Psoas muscle (tissue), 8 donors: Measurements from ENCODE around the gene FAM200B. TPM values are rescaled to one million over a fixed set of nuclear protein-coding genes. Genes with fewer than 3 reads are reported as not detected.
A peak's percentile ranks its signal among the peaks of the same experiment; 100 is the strongest.

Source experiments
- ATAC-seq, 4 donors: fragments of 200-7000 bp; cut with Tn5 transposase; one replicate each; pipeline ENCODE4 v1.9.1; 2020; ENCODE audit warnings: moderate library complexity in 3 of 4, mild to moderate bottlenecking in 2 of 4
- DNase-seq, 2 donors: peaks; one replicate each; pipeline ENCODE4 v3.0.0-alpha.2; 2020
- H3K27ac ChIP-seq: fragments of 200-600 bp; one replicate; pipeline ENCODE4 v1.8.0; 2022
- H3K27me3 ChIP-seq, 3 donors: fragments of 200-600 bp in 1 of 3; one replicate each; pipeline versions ENCODE4 v1.6.1 to v1.8.0; 2013 to 2022; ENCODE audit warnings: low read length in 2 of 3, mild to moderate bottlenecking in 2 of 3, moderate library complexity in 1 of 3; ENCODE audit not compliant: insufficient read depth in 3 of 3
- H3K36me3 ChIP-seq, 2 donors: fragments of 200-600 bp in 1 of 2; one replicate each; pipeline versions ENCODE4 v1.6.1 to v1.8.0; 2013 to 2022; ENCODE audit warnings: low read depth in 1 of 2, mild to moderate bottlenecking in 1 of 2, moderate library complexity in 1 of 2; ENCODE audit not compliant: insufficient read depth in 1 of 2
- H3K4me1 ChIP-seq: fragments of 200-600 bp; one replicate; pipeline ENCODE4 v1.8.0; 2022
- H3K4me3 ChIP-seq: fragments of 200-600 bp; one replicate; pipeline ENCODE4 v1.8.0; 2022; ENCODE audit warnings: mild to moderate bottlenecking
- H3K9me3 ChIP-seq: fragments of 200-600 bp; one replicate; pipeline ENCODE4 v1.8.0; 2022
- WGBS, 3 donors: extraction: QIAGEN DNeasy Blood & Tissue Kit; methylation state at CpG; one replicate each; pipeline versions ENCODE4 v1.1.6 to v1.1.7; 2013; 5-methylcytosine and 5-hydroxymethylcytosine counted together
- intact Hi-C, 2 donors: fragments of 100-400 bp; cut with DNase I; formaldehyde crosslinking; loops; one replicate each; pipeline versions ENCODE4 v1.11.0 to v1.14.2; 2022
- polyA plus RNA-seq, 3 donors: library from polyadenylated mRNA; stranded (reverse); fragments of 200-250 nt; gene quantifications; one replicate each; pipeline ENCODE4 v1.2.3, GENCODE V29; 2013
- total RNA-seq, 4 donors: library from RNA; stranded (reverse); fragmentation: NEBNext Ultra II Directional in 2 of 4; extraction: Animal tissue kit (Norgen Biotek cat#: 25700) in 2 of 4; gene quantifications; one replicate each; pipeline versions ENCODE4 v1.2.1 to v1.2.4, GENCODE V29; 2021 to 2023
- TF ChIP-seq, protein P1 (sequence below): fragments of 200-600 bp; IDR thresholded peaks from one replicate; pipeline ENCODE4 v1.8.0; 2022; ENCODE audit warnings: antibody characterized with exemption
- donor health status: healthy with polysubstance abuse.
- donor health status: DM: no; HTN: no; CAD: no; lungs with moderate emphysema.
- donor health status: Bipolar disorder and iron deficiency.
- donor health status: healthy.
- donor health status: DM: yes; HTN: yes; CAD: no.
- donor health status: DM: no; HTN: no; CAD: no.
- donor health status: DM: no; HTN: no; CAD: no.
- donor health status: DM: yes; HTN: yes; CAD: no.

FAM200B gene
- total and polyA plus RNA-seq, 7 donors = 16.3 to 44.2 (median 21.3) TPM

DNA sequence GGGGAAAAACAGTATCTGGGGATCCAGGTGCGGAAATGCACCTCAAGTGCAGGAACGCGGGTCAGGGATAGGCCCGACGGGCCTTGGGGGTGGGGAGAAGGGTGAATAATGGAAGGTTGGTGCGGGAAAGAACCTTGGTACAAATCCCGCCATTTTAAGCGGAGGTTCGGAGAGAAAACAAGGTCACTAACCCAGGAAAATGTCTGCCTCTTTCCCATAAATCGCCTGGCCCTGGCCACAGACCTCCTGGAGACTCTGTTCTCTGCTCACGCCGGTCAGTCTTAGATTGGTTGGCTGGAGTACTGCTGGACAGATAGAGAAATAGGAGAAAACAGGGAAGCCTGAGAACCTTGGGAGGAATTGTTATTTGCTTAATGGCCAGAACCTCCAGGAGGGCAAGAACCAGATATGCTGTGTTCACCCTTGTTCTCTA lies 25.6 kb upstream of the FAM200B start:
- peak; percentile 20 to 51 (median 37) for ATAC-seq
- no peak for DNase-seq
- 39 to 53% (median 49%) methylated on average over 12 of the region's 12 CpGs for WGBS, 3 donors
- TF ChIP-seq, protein P1, sequence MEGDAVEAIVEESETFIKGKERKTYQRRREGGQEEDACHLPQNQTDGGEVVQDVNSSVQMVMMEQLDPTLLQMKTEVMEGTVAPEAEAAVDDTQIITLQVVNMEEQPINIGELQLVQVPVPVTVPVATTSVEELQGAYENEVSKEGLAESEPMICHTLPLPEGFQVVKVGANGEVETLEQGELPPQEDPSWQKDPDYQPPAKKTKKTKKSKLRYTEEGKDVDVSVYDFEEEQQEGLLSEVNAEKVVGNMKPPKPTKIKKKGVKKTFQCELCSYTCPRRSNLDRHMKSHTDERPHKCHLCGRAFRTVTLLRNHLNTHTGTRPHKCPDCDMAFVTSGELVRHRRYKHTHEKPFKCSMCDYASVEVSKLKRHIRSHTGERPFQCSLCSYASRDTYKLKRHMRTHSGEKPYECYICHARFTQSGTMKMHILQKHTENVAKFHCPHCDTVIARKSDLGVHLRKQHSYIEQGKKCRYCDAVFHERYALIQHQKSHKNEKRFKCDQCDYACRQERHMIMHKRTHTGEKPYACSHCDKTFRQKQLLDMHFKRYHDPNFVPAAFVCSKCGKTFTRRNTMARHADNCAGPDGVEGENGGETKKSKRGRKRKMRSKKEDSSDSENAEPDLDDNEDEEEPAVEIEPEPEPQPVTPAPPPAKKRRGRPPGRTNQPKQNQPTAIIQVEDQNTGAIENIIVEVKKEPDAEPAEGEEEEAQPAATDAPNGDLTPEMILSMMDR = no peak
- intact Hi-C loops = loop anchor here (5.0 to 10.0 kb wide), 4 partner anchors 421 to 821 kb away; partner anchors contain the start of gene CPEB2 (in 2 of the 2)
- Histone ChIP-seq H3K27me3 (no peaks in the 10 kb centered on the region), H3K4me3 (peak overlapping the region; percentile 83), H3K36me3 (no peaks in the 10 kb centered on the region), H3K27ac (peak overlapping the region; percentile 100), H3K9me3 (no peaks in the 10 kb centered on the region), H3K4me1 (peaks cover 29% of the 10 kb centered on the region)

DNA sequence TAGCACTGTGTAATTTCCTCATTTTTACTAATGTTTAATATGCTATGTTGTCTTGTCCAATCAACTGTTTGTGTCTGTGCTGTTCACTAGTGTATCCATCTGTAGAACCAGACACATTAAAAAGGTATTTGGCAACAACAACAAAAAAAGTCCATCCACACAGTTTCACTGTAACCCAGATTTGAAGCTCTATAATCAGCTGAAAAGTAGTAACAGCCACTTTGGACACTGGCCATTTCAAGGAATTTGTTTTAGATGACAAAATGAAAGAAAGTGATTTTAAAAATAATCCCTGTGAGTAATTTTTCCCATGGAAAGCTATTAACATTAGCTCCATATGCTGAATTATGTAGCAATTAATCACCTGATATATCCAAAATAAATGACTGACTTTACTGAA lies 24.3 kb upstream of the FAM200B start:
- peaks cover 17% of the 10 kb centered on the region for H3K4me1 ChIP-seq
- intact Hi-C loops = loop anchor here (5.0 to 10.0 kb wide), 4 partner anchors 423 to 823 kb away; partner anchors contain the start of gene CPEB2 (in 2 of the 2)
- DNase-seq = no peak
- H3K9me3 ChIP-seq = no peaks in the 10 kb centered on the region
- TF ChIP-seq, protein P1 = no peak
- no peak overlapping the region for H3K4me3 ChIP-seq
- no peaks in the 10 kb centered on the region for H3K27me3 ChIP-seq
- no peak for ATAC-seq
- H3K27ac ChIP-seq = no peak overlapping the region
- H3K36me3 ChIP-seq = no peaks in the 10 kb centered on the region

DNA sequence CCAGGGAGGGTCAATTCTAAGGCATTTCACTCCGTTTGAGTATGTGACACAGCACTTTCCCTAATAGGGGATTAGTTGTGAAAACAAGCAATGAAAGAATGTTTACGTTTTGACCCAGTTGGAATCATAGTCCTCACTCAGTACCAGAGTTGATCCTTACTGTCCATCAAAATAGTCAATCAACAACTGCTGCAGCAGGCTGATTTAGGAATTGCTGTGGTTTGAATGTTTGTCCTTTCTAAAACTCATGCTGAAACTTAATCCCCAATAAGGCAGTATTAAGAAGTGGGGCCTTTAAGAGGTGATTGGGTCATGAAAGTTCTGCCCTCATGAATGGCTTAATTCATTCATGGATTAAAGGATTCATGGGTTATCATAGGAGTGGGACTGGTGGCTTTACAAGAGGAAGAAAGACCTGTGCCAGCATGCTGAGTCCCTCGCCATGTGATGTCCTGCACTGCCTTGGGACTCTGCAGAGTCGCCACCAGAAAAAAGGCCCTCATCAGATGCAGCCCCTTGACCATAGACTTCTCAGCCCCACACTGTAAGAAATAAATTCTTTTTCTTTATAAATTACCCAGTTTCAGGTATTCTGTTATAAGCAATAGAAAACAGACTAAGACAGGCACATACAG lies 23.4 kb upstream of the FAM200B start:
- Histone ChIP-seq H3K4me3 (no peak overlapping the region), H3K27me3 (no peaks in the 10 kb centered on the region), H3K9me3 (no peaks in the 10 kb centered on the region), H3K36me3 (no peaks in the 10 kb centered on the region), H3K4me1 (peaks cover 8% of the 10 kb centered on the region), H3K27ac (no peak overlapping the region)
- ATAC-seq (no peak), DNase-seq (no peak)
- WGBS, 3 donors = 88 to 91% (median 90%) methylated on average over 4 of the region's 4 CpGs
- intact Hi-C loops = loop anchor here (5.0 to 10.0 kb wide), 4 partner anchors 423 to 823 kb away; partner anchors contain the start of gene CPEB2 (in 2 of the 2)
- TF ChIP-seq, protein P1 = no peak

DNA sequence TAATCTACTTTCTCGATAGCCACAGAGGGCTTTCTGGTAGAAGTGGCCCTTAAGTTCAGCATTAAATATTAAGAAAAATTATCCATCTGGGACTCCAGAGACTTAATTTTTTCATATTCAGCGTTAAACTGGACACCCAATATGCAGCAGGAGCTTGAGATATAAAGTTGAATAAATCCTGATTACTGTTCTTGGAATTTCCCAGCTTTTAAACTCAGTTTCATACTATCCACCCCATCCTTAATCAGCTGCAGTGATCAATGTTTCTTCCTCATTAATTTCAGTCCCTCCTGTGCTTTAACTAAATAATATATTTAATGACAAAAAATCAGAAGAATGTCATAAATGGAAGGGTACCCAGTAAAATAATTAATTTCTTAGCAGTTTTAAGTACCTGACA lies 22.8 kb upstream of the FAM200B start:
- TF ChIP-seq, protein P1 = no peak
- no peaks in the 10 kb centered on the region for H3K27me3 ChIP-seq
- peaks cover 3% of the 10 kb centered on the region for H3K4me1 ChIP-seq
- DNase-seq = no peak
- H3K36me3 ChIP-seq = no peaks in the 10 kb centered on the region
- ATAC-seq = no peak
- WGBS, 3 donors = 88 to 93% (median 90%) methylated on average over 2 of the region's 2 CpGs
- no peak overlapping the region for H3K4me3 ChIP-seq
- H3K9me3 ChIP-seq = no peaks in the 10 kb centered on the region
- intact Hi-C loops = loop anchor here (5.0 to 10.0 kb wide), 4 partner anchors 424 to 824 kb away; partner anchors contain the start of gene CPEB2 (in 2 of the 2)
- H3K27ac ChIP-seq = no peak overlapping the region
